Panc1 (cell line): ENCODE data around the gene C6orf89. TPM values are rescaled to one million over a fixed set of nuclear protein-coding genes. Genes with fewer than 3 reads are reported as not detected.

Experiments used
- ATAC-seq: fragments of 200-7000 bp; cut with Tn5 transposase; 2 replicates; pipeline ENCODE4 v1.9.1; 2020; ENCODE audit warnings: mild to moderate bottlenecking, moderate library complexity
- BruUV-seq: library from RNA; stranded (reverse); fragments of 400-500 nt; replicated peaks from 2 replicates; lab custom pipeline; 2021; lab: Mats Ljungman, UMichigan
- CTCF ChIA-PET: fragments of 300-600 bp; sonication (Branson Sonifier 250); formaldehyde crosslinking; loops from one replicate; lab custom pipeline; 2022; ENCODE audit warnings: antibody characterized with exemption; lab: Charles Lee
- POLR2A ChIA-PET: fragments of 300-600 bp; sonication (Branson Sonifier 250); formaldehyde crosslinking; loops from one replicate; lab custom pipeline; 2022; ENCODE audit warnings: antibody characterized with exemption; lab: Charles Lee
- DNase-seq: peaks from one replicate; pipeline ENCODE4 v3.0.0-alpha.2; 2010; ENCODE audit warnings: low read depth, low spot score
- H3K27ac ChIP-seq: 2 replicates; pipeline ENCODE4 v1.5.1; 2011; ENCODE audit warnings: mild to moderate bottlenecking, low read length, inconsistent platforms
- H3K27me3 ChIP-seq: fragments of 200-500 bp; sonication (Bioruptor generic); 2 replicates; pipeline ENCODE4 v1.6.0; 2014; ENCODE audit warnings: low read length, inconsistent platforms; ENCODE audit not compliant: control insufficient read depth, insufficient read depth
- H3K36me3 ChIP-seq: fragments of 200-500 bp; sonication (Bioruptor generic); 2 replicates; pipeline ENCODE4 v1.5.1; 2014; ENCODE audit warnings: inconsistent platforms, mild to moderate bottlenecking, low read length, moderate library complexity; ENCODE audit not compliant: control insufficient read depth, insufficient read depth
- H3K4me1 ChIP-seq: 2 replicates; pipeline ENCODE4 v1.5.1; 2011; ENCODE audit warnings: inconsistent platforms, mild to moderate bottlenecking, low read length, moderate library complexity; ENCODE audit not compliant: control insufficient read depth, insufficient read depth
- H3K4me3 ChIP-seq, 2 experiments: 2 replicates each; pipeline ENCODE4 v1.5.1; 2011 to 2012; ENCODE audit warnings: low read depth in 2 of 2, low read length in 2 of 2, mild to moderate bottlenecking in 2 of 2, inconsistent platforms in 1 of 2, moderate library complexity in 1 of 2
- H3K9me3 ChIP-seq: fragments of 200-500 bp; sonication (Bioruptor generic); 2 replicates; pipeline ENCODE4 v1.5.1; 2014; ENCODE audit warnings: low read depth, mild to moderate bottlenecking, inconsistent platforms, low read length, moderate library complexity; ENCODE audit not compliant: control insufficient read depth, insufficient read depth
- POLR2AphosphoS5 ChIP-seq: IDR thresholded peaks from 2 replicates; pipeline ENCODE4 v1.6.1; 2012; ENCODE audit warnings: mild to moderate bottlenecking, low read depth, low read length, moderate library complexity
- SIN3A ChIP-seq: IDR thresholded peaks from 2 replicates; pipeline ENCODE4 v1.6.1; 2012; ENCODE audit warnings: low read depth, mild to moderate bottlenecking, low read length, moderate library complexity, borderline replicate concordance; ENCODE audit not compliant: insufficient read depth
- TCF7L2 ChIP-seq: IDR thresholded peaks from 2 replicates; pipeline ENCODE4 v1.6.1; 2011; ENCODE audit warnings: mild to moderate bottlenecking, low read depth, low read length, inconsistent platforms
- in situ Hi-C: cut with HindIII; loops from 2 replicates; pipeline ENCODE4 v1.10.0; 2016; ENCODE audit warnings: low sequenced_read_pairs, low pct_unique_long_range_greater_than_20kb
- intact Hi-C: fragments of 100-400 bp; cut with micrococcal nuclease; formaldehyde crosslinking; loops from one replicate; pipeline ENCODE4 v1.10.0; 2022; ENCODE audit not compliant: unreplicated experiment
- total RNA-seq: library from RNA; stranded (reverse); gene quantifications from one replicate; pipeline ENCODE4 v1.2.1, GENCODE V29; 2021; ENCODE audit not compliant: unreplicated experiment
- TF ChIP-seq, protein P1 (sequence below), 2 experiments: IDR thresholded peaks; 2 replicates each; pipeline ENCODE4 v1.6.1; 2011 to 2012; ENCODE audit warnings: low read depth in 2 of 2, control low read depth in 1 of 2, low read length in 1 of 2, mild to moderate bottlenecking in 1 of 2, moderate library complexity in 1 of 2; ENCODE audit not compliant: insufficient read depth in 1 of 2
- TF ChIP-seq, protein P2 (sequence below): fragments of 450-650 bp; IDR thresholded peaks from 2 replicates; pipeline ENCODE4 v1.5.1; 2017; ENCODE audit warnings: mild to moderate bottlenecking

Gene C6orf89
- total RNA-seq, 1 experiment from 2014 or later = 59.2 TPM

DNA sequence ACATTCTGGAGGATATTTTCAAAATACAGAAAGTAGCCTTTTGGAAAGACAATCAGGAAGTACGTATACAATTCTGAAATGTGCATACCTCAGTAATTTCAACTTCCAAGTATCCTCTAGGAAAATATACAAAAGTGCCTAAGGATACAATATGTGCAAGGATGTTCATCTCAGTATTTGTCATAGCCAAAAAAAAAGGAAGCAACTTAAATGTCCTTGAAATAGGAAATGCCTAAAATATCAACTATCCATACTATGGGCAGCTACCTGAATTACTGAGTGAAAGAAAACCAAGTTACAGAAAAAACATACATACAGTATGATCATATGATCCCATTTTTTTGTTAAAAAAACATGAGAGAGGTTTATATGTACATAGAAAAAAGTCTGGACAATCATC lies 12.6 kb upstream of the C6orf89 start:
- Histone ChIP-seq H3K4me1 (peaks cover 16% of the 10 kb centered on the region), H3K9me3 (no peaks in the 10 kb centered on the region), H3K27ac (peak overlapping the region; percentile 95; the same call in 1 of the 2 replicates), H3K27me3 (no peaks in the 10 kb centered on the region), H3K36me3 (peaks cover 9% of the 10 kb centered on the region), H3K4me3 (peak overlapping the region in 1 of 2 experiments; percentile 90; a peak in 1 of 4 replicates)
- POLR2A ChIA-PET = no interaction called here
- TF ChIP-seq, protein P1, sequence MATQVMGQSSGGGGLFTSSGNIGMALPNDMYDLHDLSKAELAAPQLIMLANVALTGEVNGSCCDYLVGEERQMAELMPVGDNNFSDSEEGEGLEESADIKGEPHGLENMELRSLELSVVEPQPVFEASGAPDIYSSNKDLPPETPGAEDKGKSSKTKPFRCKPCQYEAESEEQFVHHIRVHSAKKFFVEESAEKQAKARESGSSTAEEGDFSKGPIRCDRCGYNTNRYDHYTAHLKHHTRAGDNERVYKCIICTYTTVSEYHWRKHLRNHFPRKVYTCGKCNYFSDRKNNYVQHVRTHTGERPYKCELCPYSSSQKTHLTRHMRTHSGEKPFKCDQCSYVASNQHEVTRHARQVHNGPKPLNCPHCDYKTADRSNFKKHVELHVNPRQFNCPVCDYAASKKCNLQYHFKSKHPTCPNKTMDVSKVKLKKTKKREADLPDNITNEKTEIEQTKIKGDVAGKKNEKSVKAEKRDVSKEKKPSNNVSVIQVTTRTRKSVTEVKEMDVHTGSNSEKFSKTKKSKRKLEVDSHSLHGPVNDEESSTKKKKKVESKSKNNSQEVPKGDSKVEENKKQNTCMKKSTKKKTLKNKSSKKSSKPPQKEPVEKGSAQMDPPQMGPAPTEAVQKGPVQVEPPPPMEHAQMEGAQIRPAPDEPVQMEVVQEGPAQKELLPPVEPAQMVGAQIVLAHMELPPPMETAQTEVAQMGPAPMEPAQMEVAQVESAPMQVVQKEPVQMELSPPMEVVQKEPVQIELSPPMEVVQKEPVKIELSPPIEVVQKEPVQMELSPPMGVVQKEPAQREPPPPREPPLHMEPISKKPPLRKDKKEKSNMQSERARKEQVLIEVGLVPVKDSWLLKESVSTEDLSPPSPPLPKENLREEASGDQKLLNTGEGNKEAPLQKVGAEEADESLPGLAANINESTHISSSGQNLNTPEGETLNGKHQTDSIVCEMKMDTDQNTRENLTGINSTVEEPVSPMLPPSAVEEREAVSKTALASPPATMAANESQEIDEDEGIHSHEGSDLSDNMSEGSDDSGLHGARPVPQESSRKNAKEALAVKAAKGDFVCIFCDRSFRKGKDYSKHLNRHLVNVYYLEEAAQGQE (IDR thresholded peaks at IDR 0.05; ENCODE audit: insufficient read depth in 1 of 2, low read depth in 2 of 2, low read length in 1 of 2) = no peak
- TF ChIP-seq POLR2AphosphoS5 (no peak), TCF7L2 (no peak), SIN3A (no peak)
- TF ChIP-seq, protein P2, sequence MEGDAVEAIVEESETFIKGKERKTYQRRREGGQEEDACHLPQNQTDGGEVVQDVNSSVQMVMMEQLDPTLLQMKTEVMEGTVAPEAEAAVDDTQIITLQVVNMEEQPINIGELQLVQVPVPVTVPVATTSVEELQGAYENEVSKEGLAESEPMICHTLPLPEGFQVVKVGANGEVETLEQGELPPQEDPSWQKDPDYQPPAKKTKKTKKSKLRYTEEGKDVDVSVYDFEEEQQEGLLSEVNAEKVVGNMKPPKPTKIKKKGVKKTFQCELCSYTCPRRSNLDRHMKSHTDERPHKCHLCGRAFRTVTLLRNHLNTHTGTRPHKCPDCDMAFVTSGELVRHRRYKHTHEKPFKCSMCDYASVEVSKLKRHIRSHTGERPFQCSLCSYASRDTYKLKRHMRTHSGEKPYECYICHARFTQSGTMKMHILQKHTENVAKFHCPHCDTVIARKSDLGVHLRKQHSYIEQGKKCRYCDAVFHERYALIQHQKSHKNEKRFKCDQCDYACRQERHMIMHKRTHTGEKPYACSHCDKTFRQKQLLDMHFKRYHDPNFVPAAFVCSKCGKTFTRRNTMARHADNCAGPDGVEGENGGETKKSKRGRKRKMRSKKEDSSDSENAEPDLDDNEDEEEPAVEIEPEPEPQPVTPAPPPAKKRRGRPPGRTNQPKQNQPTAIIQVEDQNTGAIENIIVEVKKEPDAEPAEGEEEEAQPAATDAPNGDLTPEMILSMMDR = no peak
- no TSS peak for BruUV-seq
- intact Hi-C loops = no loop called here
- DNase-seq (no peak), ATAC-seq (no peak)
- CTCF ChIA-PET = interaction anchor here (1.7 kb wide), 1 partner anchor 145 kb away, joined by 4 read pairs; no protein-coding TSS in a partner anchor
- in situ Hi-C loops = no loop called here

DNA sequence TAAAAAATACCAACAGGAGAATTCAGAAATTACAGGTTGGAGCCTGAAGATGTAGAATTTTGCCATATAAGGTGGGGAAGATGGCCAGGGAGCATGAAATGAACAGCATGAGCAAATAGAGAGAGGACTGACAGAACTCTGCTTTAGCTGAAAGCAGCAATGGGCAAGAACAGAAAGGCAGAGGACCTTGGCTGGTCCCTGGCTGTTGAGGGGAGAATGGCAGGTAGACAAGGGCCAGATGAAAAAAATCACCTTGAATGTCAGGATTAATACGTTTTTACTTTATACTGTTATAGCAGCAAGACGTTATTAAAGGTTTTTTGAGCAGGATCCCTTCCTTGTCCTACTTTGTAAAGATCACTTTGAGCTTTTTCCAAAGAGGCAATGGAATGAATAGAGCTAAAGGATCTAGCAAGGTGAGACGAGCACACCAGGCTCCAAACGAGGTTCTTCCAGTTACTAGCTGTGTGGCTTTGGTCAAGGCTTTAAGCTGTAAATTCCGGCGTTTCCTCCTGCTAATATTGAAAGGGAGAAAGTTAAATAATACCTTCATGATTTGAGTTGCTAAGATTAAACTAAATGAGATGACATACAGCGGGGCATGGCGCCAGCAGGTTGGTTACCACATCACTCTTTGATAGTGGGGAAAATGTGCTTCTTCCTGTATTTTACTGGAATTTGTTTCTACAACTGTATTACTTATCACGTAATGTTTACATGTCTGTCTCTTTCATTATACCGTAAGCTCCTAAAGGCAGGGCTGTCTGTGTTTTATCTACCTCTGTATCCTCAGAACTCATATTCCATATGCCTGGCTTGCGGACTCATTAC lies 11.9 kb upstream of the C6orf89 start:
- intact Hi-C loops = no loop called here
- no peak for DNase-seq
- Histone ChIP-seq H3K27ac (peak overlapping the region; percentile 95), H3K4me1 (peaks cover 16% of the 10 kb centered on the region), H3K9me3 (no peaks in the 10 kb centered on the region), H3K36me3 (peaks cover 9% of the 10 kb centered on the region), H3K27me3 (no peaks in the 10 kb centered on the region), H3K4me3 (peak overlapping the region; percentile 90 to 93)
- ChIA-PET POLR2A (interaction anchor here (0.6 to 0.7 kb wide), 2 partner anchors 9 to 99 kb away, joined by 5 to 7 read pairs; no protein-coding TSS in a partner anchor), CTCF (interaction anchor here (0.8 to 1.7 kb wide), 2 partner anchors 91 to 144 kb away, joined by 4 read pairs; no protein-coding TSS in a partner anchor)
- BruUV-seq = TSS peak; percentile 82
- no peak for TF ChIP-seq TCF7L2
- TF ChIP-seq, protein P2 = peak; percentile 22; the same call in 1 of the 2 replicates
- in situ Hi-C loops = no loop called here
- no peak for ATAC-seq
